ENCODE data around the gene ZNF732. TPM values are rescaled to one million over a fixed set of nuclear protein-coding genes. Genes with fewer than 3 reads are reported as not detected.
"Not testable (repeated sequence)": the region's sequence is repeated elsewhere in the genome, so short reads cannot be mapped to it uniquely, and the experiment has no call there.

Gene ZNF732
- total RNA-seq, 1 experiment from 2014 or later, result not detected

DNA sequence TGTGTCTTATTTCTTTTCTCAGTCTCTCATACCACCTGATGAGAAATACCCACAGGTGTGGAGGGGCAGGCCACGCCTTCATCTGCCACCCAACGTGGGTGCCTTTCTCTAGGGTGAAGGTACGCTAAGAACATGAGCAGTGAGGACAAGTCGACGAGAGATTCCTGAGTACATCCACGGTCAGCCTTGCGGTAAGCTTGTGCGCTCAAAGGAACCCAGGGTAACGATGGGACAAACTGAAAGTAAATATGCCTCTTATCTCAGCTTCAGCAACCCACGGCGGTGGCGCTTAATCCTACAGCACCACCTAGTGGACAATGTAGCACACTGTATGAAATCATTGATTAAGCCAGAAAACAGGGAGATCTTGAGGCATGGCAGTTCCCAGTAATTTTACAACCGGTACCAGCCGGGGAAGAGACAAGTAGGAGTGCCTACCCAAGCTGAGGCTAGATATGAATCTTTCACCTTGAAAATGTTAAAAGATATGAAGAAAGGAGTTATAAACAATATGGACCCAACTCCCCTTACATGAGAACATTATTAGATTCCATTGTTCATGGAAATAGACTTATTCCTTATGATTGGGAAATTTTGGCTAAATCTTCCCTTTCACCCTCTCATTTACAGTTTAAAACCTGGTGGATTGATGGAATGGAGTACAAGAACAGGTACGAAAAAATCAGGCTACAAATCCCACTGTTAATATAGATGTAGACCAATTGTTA is 63.0 kb downstream of the ZNF732 start:
- Histone ChIP-seq H3K4me1 (ENCODE audit: control insufficient read depth, insufficient read depth, low read length) (no peaks in the 10 kb centered on the region), H3K4me3 (ENCODE audit: low read depth in 2 of 2, low read length in 2 of 2) (peak overlapping the region in 1 of 2 experiments; percentile 31; a peak in 2 of 4 replicates), H3K36me3 (ENCODE audit: control insufficient read depth, insufficient read depth, low read length) (no peaks in the 10 kb centered on the region), H3K27ac (ENCODE audit: low read length) (no peak overlapping the region), H3K27me3 (ENCODE audit: control insufficient read depth, insufficient read depth, low read length) (no peaks in the 10 kb centered on the region), H3K9me3 (ENCODE audit: control insufficient read depth, insufficient read depth, low read depth, low read length) (peaks cover 5% of the 10 kb centered on the region; the same call in 1 of the 2 replicates)
- intact Hi-C loops (cut with micrococcal nuclease; ENCODE audit: unreplicated experiment), result no loop called here
- BruUV-seq (replicated peaks), result no TSS peak
- in situ Hi-C loops (cut with HindIII; ENCODE audit: low pct_unique_long_range_greater_than_20kb, low sequenced_read_pairs), result no loop called here
- TF ChIP-seq, protein P1, sequence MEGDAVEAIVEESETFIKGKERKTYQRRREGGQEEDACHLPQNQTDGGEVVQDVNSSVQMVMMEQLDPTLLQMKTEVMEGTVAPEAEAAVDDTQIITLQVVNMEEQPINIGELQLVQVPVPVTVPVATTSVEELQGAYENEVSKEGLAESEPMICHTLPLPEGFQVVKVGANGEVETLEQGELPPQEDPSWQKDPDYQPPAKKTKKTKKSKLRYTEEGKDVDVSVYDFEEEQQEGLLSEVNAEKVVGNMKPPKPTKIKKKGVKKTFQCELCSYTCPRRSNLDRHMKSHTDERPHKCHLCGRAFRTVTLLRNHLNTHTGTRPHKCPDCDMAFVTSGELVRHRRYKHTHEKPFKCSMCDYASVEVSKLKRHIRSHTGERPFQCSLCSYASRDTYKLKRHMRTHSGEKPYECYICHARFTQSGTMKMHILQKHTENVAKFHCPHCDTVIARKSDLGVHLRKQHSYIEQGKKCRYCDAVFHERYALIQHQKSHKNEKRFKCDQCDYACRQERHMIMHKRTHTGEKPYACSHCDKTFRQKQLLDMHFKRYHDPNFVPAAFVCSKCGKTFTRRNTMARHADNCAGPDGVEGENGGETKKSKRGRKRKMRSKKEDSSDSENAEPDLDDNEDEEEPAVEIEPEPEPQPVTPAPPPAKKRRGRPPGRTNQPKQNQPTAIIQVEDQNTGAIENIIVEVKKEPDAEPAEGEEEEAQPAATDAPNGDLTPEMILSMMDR (IDR thresholded peaks at IDR 0.05), result peak; percentile 66
- TF ChIP-seq, protein P2, sequence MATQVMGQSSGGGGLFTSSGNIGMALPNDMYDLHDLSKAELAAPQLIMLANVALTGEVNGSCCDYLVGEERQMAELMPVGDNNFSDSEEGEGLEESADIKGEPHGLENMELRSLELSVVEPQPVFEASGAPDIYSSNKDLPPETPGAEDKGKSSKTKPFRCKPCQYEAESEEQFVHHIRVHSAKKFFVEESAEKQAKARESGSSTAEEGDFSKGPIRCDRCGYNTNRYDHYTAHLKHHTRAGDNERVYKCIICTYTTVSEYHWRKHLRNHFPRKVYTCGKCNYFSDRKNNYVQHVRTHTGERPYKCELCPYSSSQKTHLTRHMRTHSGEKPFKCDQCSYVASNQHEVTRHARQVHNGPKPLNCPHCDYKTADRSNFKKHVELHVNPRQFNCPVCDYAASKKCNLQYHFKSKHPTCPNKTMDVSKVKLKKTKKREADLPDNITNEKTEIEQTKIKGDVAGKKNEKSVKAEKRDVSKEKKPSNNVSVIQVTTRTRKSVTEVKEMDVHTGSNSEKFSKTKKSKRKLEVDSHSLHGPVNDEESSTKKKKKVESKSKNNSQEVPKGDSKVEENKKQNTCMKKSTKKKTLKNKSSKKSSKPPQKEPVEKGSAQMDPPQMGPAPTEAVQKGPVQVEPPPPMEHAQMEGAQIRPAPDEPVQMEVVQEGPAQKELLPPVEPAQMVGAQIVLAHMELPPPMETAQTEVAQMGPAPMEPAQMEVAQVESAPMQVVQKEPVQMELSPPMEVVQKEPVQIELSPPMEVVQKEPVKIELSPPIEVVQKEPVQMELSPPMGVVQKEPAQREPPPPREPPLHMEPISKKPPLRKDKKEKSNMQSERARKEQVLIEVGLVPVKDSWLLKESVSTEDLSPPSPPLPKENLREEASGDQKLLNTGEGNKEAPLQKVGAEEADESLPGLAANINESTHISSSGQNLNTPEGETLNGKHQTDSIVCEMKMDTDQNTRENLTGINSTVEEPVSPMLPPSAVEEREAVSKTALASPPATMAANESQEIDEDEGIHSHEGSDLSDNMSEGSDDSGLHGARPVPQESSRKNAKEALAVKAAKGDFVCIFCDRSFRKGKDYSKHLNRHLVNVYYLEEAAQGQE (IDR thresholded peaks at IDR 0.05; ENCODE audit: insufficient read depth in 1 of 2, low read depth in 2 of 2, low read length in 1 of 2), result no peak
- DNase-seq (ENCODE audit: low read depth, low spot score) (peak; percentile 18), ATAC-seq (no peak)
- ChIA-PET POLR2A (no interaction called here), CTCF (no interaction called here)

DNA sequence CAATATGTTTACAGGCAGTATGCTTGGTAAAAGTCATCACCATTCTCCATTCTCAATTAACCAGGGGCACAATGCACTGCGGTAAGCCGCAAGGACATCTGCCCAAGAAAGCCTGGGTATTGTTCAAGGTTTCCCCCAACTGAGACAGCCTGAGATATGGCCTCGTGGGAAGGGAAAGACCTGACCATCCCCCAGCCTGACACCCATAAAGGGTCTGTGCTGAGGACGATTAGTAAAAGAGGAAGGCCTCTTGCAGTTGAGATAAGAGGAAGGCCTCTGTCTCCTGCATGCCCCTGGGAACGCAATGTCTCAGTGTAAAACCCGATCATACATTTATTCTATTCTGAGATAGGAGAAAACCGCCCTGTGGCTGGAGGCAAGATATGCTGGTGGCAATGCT is 63.9 kb downstream of the ZNF732 start:
- POLR2A ChIA-PET; in situ Hi-C loops (cut with HindIII; ENCODE audit: low pct_unique_long_range_greater_than_20kb, low sequenced_read_pairs); DNase-seq (ENCODE audit: low read depth, low spot score); CTCF ChIA-PET; H3K4me3 ChIP-seq (ENCODE audit: low read depth in 2 of 2, low read length in 2 of 2); BruUV-seq (replicated peaks); H3K9me3 ChIP-seq (ENCODE audit: control insufficient read depth, insufficient read depth, low read depth, low read length); H3K36me3 ChIP-seq (ENCODE audit: control insufficient read depth, insufficient read depth, low read length); H3K27ac ChIP-seq (ENCODE audit: low read length); H3K4me1 ChIP-seq (ENCODE audit: control insufficient read depth, insufficient read depth, low read length); H3K27me3 ChIP-seq (ENCODE audit: control insufficient read depth, insufficient read depth, low read length); ATAC-seq; intact Hi-C loops (cut with micrococcal nuclease; ENCODE audit: unreplicated experiment): not testable (repeated sequence)

DNA sequence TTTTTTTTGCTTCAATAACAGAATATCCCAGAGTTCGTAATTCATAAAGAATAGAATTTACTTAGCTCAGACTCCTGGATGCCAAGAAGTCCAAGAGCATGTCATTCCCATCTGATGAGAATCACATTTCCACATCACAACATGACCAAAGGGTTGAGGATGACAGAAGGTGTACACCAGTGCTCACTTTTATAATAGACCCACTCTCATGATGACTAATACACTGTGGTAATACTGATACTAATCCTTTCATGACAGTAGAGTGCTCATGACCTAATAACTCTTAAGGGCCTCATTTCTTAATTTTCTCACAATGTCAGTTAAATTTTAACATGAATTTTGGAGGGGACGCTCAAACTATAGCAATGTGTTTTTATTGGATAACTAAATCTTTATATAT is 69.2 kb downstream of the ZNF732 start:
- no peaks in the 10 kb centered on the region for H3K36me3 ChIP-seq (ENCODE audit: control insufficient read depth, insufficient read depth, low read length)
- intact Hi-C loops (cut with micrococcal nuclease; ENCODE audit: unreplicated experiment), result no loop called here
- DNase-seq (ENCODE audit: low read depth, low spot score), result no peak
- no peaks in the 10 kb centered on the region for H3K27me3 ChIP-seq (ENCODE audit: control insufficient read depth, insufficient read depth, low read length)
- H3K4me1 ChIP-seq (ENCODE audit: control insufficient read depth, insufficient read depth, low read length), result no peaks in the 10 kb centered on the region
- in situ Hi-C loops (cut with HindIII; ENCODE audit: low pct_unique_long_range_greater_than_20kb, low sequenced_read_pairs), result no loop called here
- peaks cover 5% of the 10 kb centered on the region; the same call in 1 of the 2 replicates for H3K9me3 ChIP-seq (ENCODE audit: control insufficient read depth, insufficient read depth, low read depth, low read length)
- no TSS peak for BruUV-seq (replicated peaks)
- ChIA-PET CTCF (no interaction called here), POLR2A (no interaction called here)
- no peak overlapping the region for H3K4me3 ChIP-seq (ENCODE audit: low read depth in 2 of 2, low read length in 2 of 2)
- TF ChIP-seq POLR2AphosphoS5 (IDR thresholded peaks at IDR 0.05; ENCODE audit: low read depth, low read length) (no peak), TCF7L2 (IDR thresholded peaks at IDR 0.05; ENCODE audit: low read depth, low read length) (no peak), SIN3A (IDR thresholded peaks at IDR 0.05; ENCODE audit: borderline replicate concordance, insufficient read depth, low read depth, low read length) (no peak)
- TF ChIP-seq, protein P1 (IDR thresholded peaks at IDR 0.05), result no peak
- TF ChIP-seq, protein P2 (IDR thresholded peaks at IDR 0.05; ENCODE audit: insufficient read depth in 1 of 2, low read depth in 2 of 2, low read length in 1 of 2), result no peak
- no peak overlapping the region for H3K27ac ChIP-seq (ENCODE audit: low read length)
- ATAC-seq, result no peak
